Body of pancreas (tissue), 4 donors: ENCODE measurements around the gene SLC22A4. TPM values are rescaled to one million over a fixed set of nuclear protein-coding genes. Genes with fewer than 3 reads are reported as not detected.

ENCODE experiments used
- ATAC-seq: fragments of 150-250 bp; one replicate; pipeline ENCODE4 v1.9.1; 2016
- DNase-seq, 4 donors: peaks; one replicate each; pipeline ENCODE4 v3.0.0-alpha.2; 2019
- H3K27ac ChIP-seq, 4 donors: fragments of 200-600 bp; sonication (generic); 1 replicate in 3 of 4; 2 replicates in 1 of 4; pipeline versions ENCODE4 v1.5.1 to v1.6.1; 2016 to 2019; ENCODE audit warnings: mild to moderate bottlenecking in 1 of 4, mixed read lengths in 1 of 4, moderate library complexity in 1 of 4
- H3K27me3 ChIP-seq, 2 donors: fragments of 200-600 bp; sonication (generic); one replicate each; pipeline ENCODE4 v1.6.0; 2016; ENCODE audit warnings: mild to moderate bottlenecking in 1 of 2
- H3K36me3 ChIP-seq, 2 donors: fragments of 200-600 bp; sonication (generic); replicated peaks in 1 of 2; 2 replicates each; pipeline ENCODE4 v1.5.1; 2016; ENCODE audit warnings: low read depth in 2 of 2; ENCODE audit not compliant: insufficient read depth in 1 of 2
- H3K4me1 ChIP-seq: fragments of 200-600 bp; sonication (generic); one replicate; pipeline ENCODE4 v1.6.0; 2016
- H3K4me3 ChIP-seq, 2 donors: fragments of 200-600 bp; sonication (generic); 1 replicate in 1 of 2; 2 replicates in 1 of 2; pipeline ENCODE4 v1.5.1; 2016 to 2019
- H3K9me3 ChIP-seq, 3 donors: fragments of 200-600 bp; sonication (generic); 1 replicate in 2 of 3; 2 replicates in 1 of 3; pipeline ENCODE4 v1.5.1; 2016
- POLR2A ChIP-seq, 3 donors: fragments of 450-650 bp; IDR thresholded peaks; one replicate each; pipeline ENCODE4 v1.6.1; 2016; ENCODE audit warnings: antibody characterized with exemption in 3 of 3, mild to moderate bottlenecking in 2 of 3
- WGBS, 2 donors: methylation state at CpG; one replicate each; pipeline ENCODE4 v1.1.5; 2017; 5-methylcytosine and 5-hydroxymethylcytosine counted together
- intact Hi-C: fragments of 100-400 bp; cut with DNase I; formaldehyde crosslinking; loops from one replicate; pipeline ENCODE4 v1.15.1; 2023
- total RNA-seq, 2 donors: library from RNA; depleted of rRNA; stranded (reverse); fragments of >200 nt; gene quantifications; one replicate each; pipeline ENCODE4 v1.1.0, GENCODE V29; 2016
- TF ChIP-seq, protein P1 (sequence below), 7 experiments: fragments of 450-650 bp in 4 of 7; fragments of 200-600 bp in 3 of 7; sonication (generic) in 3 of 7; IDR thresholded peaks; one replicate each; pipeline ENCODE4 v1.5.1; 2016 to 2019; ENCODE audit warnings: antibody characterized with exemption in 7 of 7

Gene SLC22A4
- total RNA-seq, 2 donors from 2014 or later, result not detected

GRCh38 chr5:132369007-132369473, 74.8 kb downstream of the SLC22A4 start:
- Histone ChIP-seq H3K27ac (peak overlapping the region; percentile 83 to 95 (median 90)), H3K27me3 (no peaks in the 10 kb centered on the region), H3K4me1 (peaks cover 51% of the 10 kb centered on the region), H3K9me3 (no peaks in the 10 kb centered on the region), H3K36me3 (no peaks in the 10 kb centered on the region), H3K4me3 (peak overlapping the region; percentile 40 to 75)
- intact Hi-C loops, result no loop called here
- ATAC-seq (peak; percentile 21), DNase-seq (no peak)
- TF ChIP-seq, protein P1, sequence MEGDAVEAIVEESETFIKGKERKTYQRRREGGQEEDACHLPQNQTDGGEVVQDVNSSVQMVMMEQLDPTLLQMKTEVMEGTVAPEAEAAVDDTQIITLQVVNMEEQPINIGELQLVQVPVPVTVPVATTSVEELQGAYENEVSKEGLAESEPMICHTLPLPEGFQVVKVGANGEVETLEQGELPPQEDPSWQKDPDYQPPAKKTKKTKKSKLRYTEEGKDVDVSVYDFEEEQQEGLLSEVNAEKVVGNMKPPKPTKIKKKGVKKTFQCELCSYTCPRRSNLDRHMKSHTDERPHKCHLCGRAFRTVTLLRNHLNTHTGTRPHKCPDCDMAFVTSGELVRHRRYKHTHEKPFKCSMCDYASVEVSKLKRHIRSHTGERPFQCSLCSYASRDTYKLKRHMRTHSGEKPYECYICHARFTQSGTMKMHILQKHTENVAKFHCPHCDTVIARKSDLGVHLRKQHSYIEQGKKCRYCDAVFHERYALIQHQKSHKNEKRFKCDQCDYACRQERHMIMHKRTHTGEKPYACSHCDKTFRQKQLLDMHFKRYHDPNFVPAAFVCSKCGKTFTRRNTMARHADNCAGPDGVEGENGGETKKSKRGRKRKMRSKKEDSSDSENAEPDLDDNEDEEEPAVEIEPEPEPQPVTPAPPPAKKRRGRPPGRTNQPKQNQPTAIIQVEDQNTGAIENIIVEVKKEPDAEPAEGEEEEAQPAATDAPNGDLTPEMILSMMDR (IDR thresholded peaks at IDR 0.05), result no peak
- no peak for TF ChIP-seq POLR2A (IDR thresholded peaks at IDR 0.05)
- WGBS, 2 donors, result 2% methylated on average over 7 to 9 of the region's 9 CpGs

DNA sequence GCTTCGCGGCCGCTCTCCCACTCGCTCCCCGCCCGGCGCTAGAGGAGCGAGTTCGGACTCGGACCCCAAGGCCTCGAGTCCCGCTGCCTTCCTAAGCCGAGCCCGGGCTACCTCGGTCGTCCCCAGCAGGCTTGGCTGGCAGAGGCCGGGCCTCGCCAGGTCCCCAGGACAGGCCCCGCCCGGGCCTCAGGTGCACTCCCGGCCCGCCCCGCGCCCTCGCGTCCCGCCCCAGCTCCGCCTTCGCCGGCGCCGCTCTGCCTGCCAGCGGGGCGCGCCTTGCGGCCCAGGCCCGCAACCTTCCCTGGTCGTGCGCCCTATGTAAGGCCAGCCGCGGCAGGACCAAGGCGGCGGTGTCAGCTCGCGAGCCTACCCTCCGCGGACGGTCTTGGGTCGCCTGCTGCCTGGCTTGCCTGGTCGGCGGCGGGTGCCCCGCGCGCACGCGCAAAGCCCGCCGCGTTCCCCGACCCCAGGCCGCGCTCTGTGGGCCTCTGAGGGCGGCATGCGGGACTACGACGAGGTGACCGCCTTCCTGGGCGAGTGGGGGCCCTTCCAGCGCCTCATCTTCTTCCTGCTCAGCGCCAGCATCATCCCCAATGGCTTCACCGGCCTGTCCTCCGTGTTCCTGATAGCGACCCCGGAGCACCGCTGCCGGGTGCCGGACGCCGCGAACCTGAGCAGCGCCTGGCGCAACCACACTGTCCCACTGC, 75.4 kb downstream of the SLC22A4 start, which contains the start of gene SLC22A5:
Gene SLC22A5, plus strand, starts transcription at position 237 of the 707 bp plus-strand sequence. Its CDS starts 263 bp downstream, at position 500.
- DNase-seq (peak; percentile 84 to 91 (median 86)), ATAC-seq (peak; percentile 93)
- H3K9me3 ChIP-seq, result no peaks in the 10 kb centered on the region
- peak within 1 kb of the TSS; percentile 83 to 95 (median 90) for H3K27ac ChIP-seq
- peak within 1 kb of the TSS; percentile 40 to 75 for H3K4me3 ChIP-seq
- TF ChIP-seq, protein P1 (IDR thresholded peaks at IDR 0.05), result no peak
- TF ChIP-seq POLR2A (IDR thresholded peaks at IDR 0.05), result peak; percentile 78 to 86 (median 78)
- no peaks in the 10 kb centered on the region for H3K27me3 ChIP-seq
- intact Hi-C loops, result no loop called here
- 0 to 1% methylated on average over 7 to 80 of the region's 83 CpGs for WGBS, 2 donors
- no peaks in the 10 kb centered on the region for H3K36me3 ChIP-seq
- H3K4me1 ChIP-seq, result peaks cover 45% of the 10 kb centered on the region

- 5 to 7% methylated on average over 21 to 34 of the region's 34 CpGs for WGBS, 2 donors
- no peaks in the 10 kb centered on the region for H3K36me3 ChIP-seq
- DNase-seq, result peak in 2 of 4 donors; percentile 23 to 25
- H3K27ac ChIP-seq, result peak overlapping the region; percentile 83 to 95 (median 90)
- ATAC-seq, result peak; percentile 36
- no peak for TF ChIP-seq POLR2A (IDR thresholded peaks at IDR 0.05)
- TF ChIP-seq, protein P1 (IDR thresholded peaks at IDR 0.05), result no peak
- no peaks in the 10 kb centered on the region for H3K27me3 ChIP-seq
- H3K4me1 ChIP-seq, result peaks cover 42% of the 10 kb centered on the region
- intact Hi-C loops, result no loop called here
- H3K4me3 ChIP-seq, result peak overlapping the region; percentile 40 to 75
- H3K9me3 ChIP-seq, result no peaks in the 10 kb centered on the region
Measured at GRCh38 chr5:132370181-132370970, 76.2 kb downstream of the SLC22A4 start.

DNA sequence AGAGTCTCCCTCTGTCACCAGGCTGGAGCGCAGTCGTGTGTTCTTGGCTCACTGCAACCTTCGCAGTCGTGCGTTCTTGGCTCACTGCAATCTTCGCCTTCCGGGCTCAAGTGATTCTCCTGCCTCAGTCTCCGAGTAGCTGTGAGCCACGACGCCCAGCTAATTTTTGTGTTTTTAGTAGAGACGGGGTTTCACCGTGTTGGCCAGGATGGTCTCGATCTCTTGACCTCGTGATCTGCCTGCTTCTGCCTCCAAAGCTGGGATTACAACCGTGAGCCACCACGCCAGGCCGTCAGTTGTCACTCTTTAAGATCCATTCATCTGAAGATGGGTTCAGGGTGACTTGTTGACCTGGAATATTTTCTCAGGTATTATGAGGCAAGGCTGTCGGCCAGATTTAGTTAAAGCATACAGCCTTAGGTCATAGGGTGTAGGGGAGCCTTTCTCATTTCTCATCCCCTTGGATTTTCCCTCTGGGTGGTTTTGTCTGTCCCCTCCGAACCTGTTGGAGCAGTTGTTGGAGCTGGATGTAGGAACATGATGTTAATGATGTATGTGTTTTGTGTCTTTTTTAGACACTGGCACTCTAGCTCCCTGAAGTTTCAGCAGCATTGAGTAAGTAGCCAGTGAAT, 76.9 kb downstream of the SLC22A4 start:
- TF ChIP-seq, protein P1 (IDR thresholded peaks at IDR 0.05), result no peak
- no peak for TF ChIP-seq POLR2A (IDR thresholded peaks at IDR 0.05)
- Histone ChIP-seq H3K4me1 (peaks cover 42% of the 10 kb centered on the region), H3K27ac (peak overlapping the region in 3 of 4 donors; percentile 83 to 95 (median 92)), H3K36me3 (no peaks in the 10 kb centered on the region), H3K9me3 (no peaks in the 10 kb centered on the region), H3K27me3 (no peaks in the 10 kb centered on the region), H3K4me3 (no peak overlapping the region)
- peak; percentile 32 to 61 (median 50) for DNase-seq
- 17 to 29% methylated on average over 19 of the region's 19 CpGs for WGBS, 2 donors
- intact Hi-C loops, result no loop called here
- ATAC-seq, result no peak
